Loucy (cell line): Measurements from ENCODE around the gene MCOLN2.

ENCODE experiments used
- H2AFZ ChIP-seq: fragments of 200-600 bp; sonication (generic); 2 replicates; pipeline ENCODE4 v1.6.0; 2016; ENCODE audit warnings: antibody characterized with exemption, mild to moderate bottlenecking, low read length, moderate library complexity
- H3F3A ChIP-seq: fragments of 200-600 bp; 2 replicates; pipeline ENCODE4 v1.6.0; 2016; ENCODE audit warnings: antibody characterized with exemption, low read depth, mild to moderate bottlenecking
- H3K27me3 ChIP-seq: fragments of 200-600 bp; sonication (generic); 2 replicates; pipeline ENCODE4 v1.6.1; 2014; ENCODE audit warnings: low read length, mild to moderate bottlenecking; ENCODE audit not compliant: insufficient read depth, poor library complexity, severe bottlenecking
- H3K36me3 ChIP-seq: fragments of 200-600 bp; sonication (generic); 2 replicates; pipeline ENCODE4 v1.6.1; 2016; ENCODE audit warnings: low read length; ENCODE audit not compliant: insufficient read depth
- H3K4me1 ChIP-seq: fragments of 200-600 bp; sonication (generic); 2 replicates; pipeline ENCODE4 v1.5.1; 2014; ENCODE audit warnings: low read length, mild to moderate bottlenecking; ENCODE audit not compliant: insufficient read depth, poor library complexity, severe bottlenecking
- H3K4me2 ChIP-seq: fragments of 200-600 bp; sonication (generic); 2 replicates; pipeline ENCODE4 v1.6.0; 2014; ENCODE audit warnings: antibody characterized with exemption, low read length, low read depth, mild to moderate bottlenecking; ENCODE audit not compliant: poor library complexity, severe bottlenecking
- H3K4me3 ChIP-seq: fragments of 200-600 bp; sonication (generic); 2 replicates; pipeline ENCODE4 v1.5.1; 2014; ENCODE audit warnings: low read length, mild to moderate bottlenecking, mixed read lengths; ENCODE audit not compliant: poor library complexity, severe bottlenecking
- H3K79me2 ChIP-seq: fragments of 200-600 bp; sonication (generic); 2 replicates; pipeline ENCODE4 v1.6.1; 2014; ENCODE audit warnings: low read length; ENCODE audit not compliant: insufficient read depth
- H3K9ac ChIP-seq: fragments of 200-600 bp; sonication (generic); 2 replicates; pipeline ENCODE4 v1.6.0; 2014; ENCODE audit warnings: mild to moderate bottlenecking, low read depth, low read length, moderate library complexity; ENCODE audit not compliant: poor library complexity, severe bottlenecking
- H3K9me2 ChIP-seq: fragments of 200-600 bp; sonication (generic); replicated peaks from 2 replicates; pipeline ENCODE4 v1.6.1; 2016; ENCODE audit warnings: low read depth, low read length, mixed read lengths
- H3K9me3 ChIP-seq: fragments of 200-600 bp; sonication (generic); 2 replicates; pipeline ENCODE4 v1.6.1; 2014; ENCODE audit warnings: mild to moderate bottlenecking, antibody characterized with exemption, low read length, low read depth; ENCODE audit not compliant: insufficient read depth
- H4K20me1 ChIP-seq: fragments of 200-600 bp; sonication (generic); 2 replicates; pipeline ENCODE4 v1.6.0; 2014; ENCODE audit warnings: antibody characterized with exemption, low read length, mild to moderate bottlenecking; ENCODE audit not compliant: insufficient read depth, poor library complexity, severe bottlenecking
- EZH2phosphoT487 ChIP-seq: fragments of 200-600 bp; IDR thresholded peaks from 2 replicates; pipeline ENCODE4 v1.6.1; 2018; ENCODE audit warnings: antibody characterized with exemption, mild to moderate bottlenecking, moderate library complexity, borderline replicate concordance
- TF ChIP-seq, protein P1 (sequence below): fragments of 200-600 bp; sonication (generic); conservative IDR thresholded peaks from 2 replicates; pipeline ENCODE4 v1.5.1; 2014; ENCODE audit warnings: mild to moderate bottlenecking, antibody characterized with exemption, low read length

The MCOLN2 gene

DNA sequence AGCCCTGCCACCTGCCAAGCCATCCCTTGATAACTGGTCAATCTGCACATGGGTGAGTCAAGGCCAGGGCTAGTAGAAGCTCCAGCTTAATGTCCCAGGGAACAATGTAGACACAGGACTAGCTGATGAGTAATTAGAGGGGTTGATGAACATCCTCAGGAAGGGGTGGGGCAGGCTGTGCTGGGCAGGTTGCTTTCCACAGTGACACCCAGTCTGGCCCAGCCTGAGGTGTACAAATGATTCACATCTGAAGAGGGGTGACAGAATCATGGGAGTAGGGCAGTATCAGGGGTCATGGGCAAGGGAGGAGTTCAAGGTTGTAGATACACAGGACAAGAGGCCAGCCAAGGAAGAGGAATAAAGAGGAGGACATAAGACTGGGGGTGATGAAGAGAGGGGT, 108.2 kb downstream of the MCOLN2 start:
- Histone ChIP-seq H3F3A (no peaks in the 10 kb centered on the region), H3K4me2 (no peak overlapping the region), H4K20me1 (no peaks in the 10 kb centered on the region), H3K79me2 (no peaks in the 10 kb centered on the region), H3K9me3 (no peaks in the 10 kb centered on the region), H3K27me3 (no peaks in the 10 kb centered on the region), H3K9me2 (no peaks in the 10 kb centered on the region), H3K36me3 (no peaks in the 10 kb centered on the region), H3K4me3 (no peak overlapping the region), H3K4me1 (no peaks in the 10 kb centered on the region), H2AFZ (no peak overlapping the region), H3K9ac (no peak overlapping the region)
- no peak for TF ChIP-seq EZH2phosphoT487
- TF ChIP-seq, protein P1, sequence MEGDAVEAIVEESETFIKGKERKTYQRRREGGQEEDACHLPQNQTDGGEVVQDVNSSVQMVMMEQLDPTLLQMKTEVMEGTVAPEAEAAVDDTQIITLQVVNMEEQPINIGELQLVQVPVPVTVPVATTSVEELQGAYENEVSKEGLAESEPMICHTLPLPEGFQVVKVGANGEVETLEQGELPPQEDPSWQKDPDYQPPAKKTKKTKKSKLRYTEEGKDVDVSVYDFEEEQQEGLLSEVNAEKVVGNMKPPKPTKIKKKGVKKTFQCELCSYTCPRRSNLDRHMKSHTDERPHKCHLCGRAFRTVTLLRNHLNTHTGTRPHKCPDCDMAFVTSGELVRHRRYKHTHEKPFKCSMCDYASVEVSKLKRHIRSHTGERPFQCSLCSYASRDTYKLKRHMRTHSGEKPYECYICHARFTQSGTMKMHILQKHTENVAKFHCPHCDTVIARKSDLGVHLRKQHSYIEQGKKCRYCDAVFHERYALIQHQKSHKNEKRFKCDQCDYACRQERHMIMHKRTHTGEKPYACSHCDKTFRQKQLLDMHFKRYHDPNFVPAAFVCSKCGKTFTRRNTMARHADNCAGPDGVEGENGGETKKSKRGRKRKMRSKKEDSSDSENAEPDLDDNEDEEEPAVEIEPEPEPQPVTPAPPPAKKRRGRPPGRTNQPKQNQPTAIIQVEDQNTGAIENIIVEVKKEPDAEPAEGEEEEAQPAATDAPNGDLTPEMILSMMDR = no peak

DNA sequence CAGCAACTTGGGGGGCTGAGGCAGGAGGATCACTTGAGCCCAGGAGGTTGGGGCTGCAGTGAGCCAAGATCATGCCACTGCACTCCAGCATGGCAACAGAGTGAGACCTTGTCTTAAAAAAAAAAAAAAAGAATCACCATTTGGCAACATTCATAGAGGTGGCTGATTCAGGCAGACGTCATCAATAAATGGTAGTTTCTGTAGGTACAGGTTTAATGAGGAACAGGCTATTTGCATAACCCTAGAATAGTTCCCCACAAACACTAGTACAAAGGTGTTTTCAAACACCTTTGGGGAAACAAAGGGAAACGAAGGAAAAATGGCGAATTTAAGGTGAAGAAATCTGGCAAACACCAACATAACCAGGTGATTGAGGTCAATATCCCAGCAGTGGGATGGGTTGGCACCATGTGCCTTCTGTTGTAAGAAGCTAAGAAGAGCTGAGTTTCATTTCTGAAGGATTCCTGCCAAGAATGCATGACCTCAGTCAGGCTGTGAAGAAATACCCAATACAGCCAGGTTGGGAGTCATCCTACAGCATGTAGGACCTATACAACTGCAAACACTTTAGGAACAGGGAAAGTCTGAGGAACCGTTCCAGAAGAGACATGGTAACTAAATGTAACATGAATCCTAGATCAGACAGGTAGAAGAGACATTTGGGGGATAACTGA, 109.5 kb downstream of the MCOLN2 start:
- H3K79me2 ChIP-seq = no peaks in the 10 kb centered on the region
- TF ChIP-seq, protein P1 = no peak
- TF ChIP-seq EZH2phosphoT487 = no peak
- H3K27me3 ChIP-seq = no peaks in the 10 kb centered on the region
- H3F3A ChIP-seq = no peaks in the 10 kb centered on the region
- no peaks in the 10 kb centered on the region for H3K4me1 ChIP-seq
- H3K4me2 ChIP-seq = no peak overlapping the region
- H2AFZ ChIP-seq = no peak overlapping the region
- no peaks in the 10 kb centered on the region for H4K20me1 ChIP-seq
- no peak overlapping the region for H3K9ac ChIP-seq
- no peaks in the 10 kb centered on the region for H3K9me3 ChIP-seq
- H3K4me3 ChIP-seq = no peak overlapping the region
- no peaks in the 10 kb centered on the region for H3K36me3 ChIP-seq
- no peaks in the 10 kb centered on the region for H3K9me2 ChIP-seq

DNA sequence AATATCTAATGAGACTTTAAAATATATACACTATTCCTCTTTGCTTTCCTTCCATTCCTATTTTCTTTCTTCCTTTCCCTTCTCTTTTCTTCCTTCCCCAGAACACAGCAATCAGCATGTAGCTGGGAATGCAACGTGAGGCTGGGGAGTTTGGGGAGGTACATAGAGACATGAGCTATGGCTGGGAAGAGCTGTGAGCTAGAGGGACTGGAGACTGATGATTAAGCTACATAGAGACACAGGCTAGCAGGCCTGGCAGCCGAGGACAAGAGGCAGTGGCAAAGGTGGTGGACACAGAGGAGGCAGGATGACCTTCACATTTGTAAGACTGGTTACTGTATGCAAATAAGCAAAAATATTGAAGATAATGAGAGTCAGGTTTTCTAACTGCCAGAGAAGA, 111.4 kb downstream of the MCOLN2 start:
- Histone ChIP-seq H3K27me3 (no peaks in the 10 kb centered on the region), H3K4me3 (no peak overlapping the region), H3K4me2 (no peak overlapping the region), H4K20me1 (no peaks in the 10 kb centered on the region), H3K36me3 (no peaks in the 10 kb centered on the region), H3K9ac (no peak overlapping the region), H3K79me2 (no peaks in the 10 kb centered on the region), H3K9me2 (no peaks in the 10 kb centered on the region), H3K9me3 (no peaks in the 10 kb centered on the region; the same call in 1 of the 2 replicates), H3K4me1 (no peaks in the 10 kb centered on the region), H3F3A (no peaks in the 10 kb centered on the region), H2AFZ (no peak overlapping the region)
- TF ChIP-seq, protein P1 = no peak
- TF ChIP-seq EZH2phosphoT487 = no peak
